Smooth muscle cell (in vitro differentiated cells): ENCODE measurements around the gene SPECC1. TPM values are rescaled to one million over a fixed set of nuclear protein-coding genes. Genes with fewer than 3 reads are reported as not detected.
"Not testable (repeated sequence)": the region's sequence is repeated elsewhere in the genome, so short reads cannot be mapped to it uniquely, and the experiment has no call there.

ENCODE experiments used
- DNase-seq: peaks from one replicate; lab custom pipeline; 2025; ENCODE audit not compliant: unreplicated experiment; lab: John Stamatoyannopoulos, UW
- H2AFZ ChIP-seq: fragments of 200-600 bp; sonication (generic); 2 replicates; pipeline ENCODE4 v1.6.0; 2016; ENCODE audit warnings: antibody characterized with exemption, low read depth, mild to moderate bottlenecking
- H3F3A ChIP-seq: fragments of 200-600 bp; sonication (generic); 2 replicates; pipeline ENCODE4 v1.6.0; 2017; ENCODE audit warnings: antibody characterized with exemption, low read depth
- H3K27ac ChIP-seq: fragments of 200-600 bp; sonication (generic); 2 replicates; pipeline ENCODE4 v1.5.1; 2016; ENCODE audit warnings: low read depth, mild to moderate bottlenecking
- H3K27me3 ChIP-seq: fragments of 200-600 bp; sonication (generic); 2 replicates; pipeline ENCODE4 v1.6.1; 2016; ENCODE audit warnings: low read depth, mild to moderate bottlenecking
- H3K36me3 ChIP-seq: fragments of 200-600 bp; sonication (generic); 2 replicates; pipeline ENCODE4 v1.5.1; 2016; ENCODE audit warnings: low read depth
- H3K4me1 ChIP-seq: fragments of 200-600 bp; sonication (generic); 2 replicates; pipeline ENCODE4 v1.5.1; 2016; ENCODE audit warnings: low read depth
- H3K4me2 ChIP-seq: fragments of 200-600 bp; sonication (generic); 2 replicates; pipeline ENCODE4 v1.6.0; 2016; ENCODE audit warnings: mild to moderate bottlenecking
- H3K4me3 ChIP-seq: fragments of 200-600 bp; sonication (generic); 2 replicates; pipeline ENCODE4 v1.5.1; 2016; ENCODE audit warnings: mild to moderate bottlenecking
- H3K79me2 ChIP-seq: fragments of 200-600 bp; sonication (generic); 2 replicates; pipeline ENCODE4 v1.6.0; 2016; ENCODE audit warnings: low read depth, mild to moderate bottlenecking
- H3K9ac ChIP-seq: fragments of 200-600 bp; sonication (generic); 2 replicates; pipeline ENCODE4 v1.6.0; 2016; ENCODE audit warnings: low read depth
- H3K9me3 ChIP-seq: fragments of 200-600 bp; sonication (generic); replicated peaks from 2 replicates; pipeline ENCODE4 v1.5.1; 2016; ENCODE audit warnings: low read depth
- H4K20me1 ChIP-seq: fragments of 200-600 bp; sonication (generic); 2 replicates; pipeline ENCODE4 v1.6.0; 2016; ENCODE audit warnings: low read depth
- CTCF ChIP-seq: fragments of 200-600 bp; sonication (generic); IDR thresholded peaks from 2 replicates; pipeline ENCODE4 v1.5.1; 2017; ENCODE audit warnings: borderline replicate concordance, mild to moderate bottlenecking, antibody characterized with exemption; ENCODE audit not compliant: insufficient read depth, poor library complexity, severe bottlenecking
- WGBS: methylation state at CpG from one replicate; pipeline ENCODE4 v1.1.7; 2016; ENCODE audit warnings: low lambda C conversion rate; 5-methylcytosine and 5-hydroxymethylcytosine counted together
- polyA plus RNA-seq: library from polyadenylated mRNA; unstranded; fragments of >200 nt; fragmentation: Nextera tagmentation; extraction: Ambion mirVana; gene quantifications from 2 replicates; pipeline ENCODE4 v1.2.1, GENCODE V29; 2016
- total RNA-seq: library from RNA; depleted of rRNA; stranded (reverse); fragments of >200 nt; gene quantifications from 2 replicates; pipeline ENCODE4 v1.2.3, GENCODE V29; 2014

SPECC1 gene
- total and polyA plus RNA-seq, 2 experiments from 2014 or later, result 20.0 to 72.0 TPM

- no peaks in the 10 kb centered on the region for H3K36me3 ChIP-seq
- H3K4me3 ChIP-seq, result no peak overlapping the region
- H3K27me3 ChIP-seq, result no peaks in the 10 kb centered on the region
- peak; percentile 21 for TF ChIP-seq CTCF
- H3K27ac ChIP-seq, result no peak overlapping the region
- 44% methylated on average over 18 of the region's 18 CpGs for WGBS
- H3K79me2 ChIP-seq, result no peaks in the 10 kb centered on the region
- no peak overlapping the region for H3K9ac ChIP-seq
- H4K20me1 ChIP-seq, result no peaks in the 10 kb centered on the region
- no peaks in the 10 kb centered on the region for H3K9me3 ChIP-seq
- H3K4me1 ChIP-seq, result no peaks in the 10 kb centered on the region
- peak overlapping the region; percentile 38 for H3K4me2 ChIP-seq
- no peak for DNase-seq
- H2AFZ ChIP-seq, result peak overlapping the region; percentile 49
- no peaks in the 10 kb centered on the region for H3F3A ChIP-seq
These were observed 86.3 kb downstream of the SPECC1 start for GRCh38 chr17:20095336-20096080.

- no peak overlapping the region for H3K4me2 ChIP-seq
- no peak for TF ChIP-seq CTCF
- no peaks in the 10 kb centered on the region for H3K36me3 ChIP-seq
- no peaks in the 10 kb centered on the region for H3K4me1 ChIP-seq
- no peak overlapping the region for H3K9ac ChIP-seq
- H3K9me3 ChIP-seq, result no peaks in the 10 kb centered on the region
- no peaks in the 10 kb centered on the region for H4K20me1 ChIP-seq
- no peaks in the 10 kb centered on the region for H3K79me2 ChIP-seq
- no peak overlapping the region for H2AFZ ChIP-seq
- DNase-seq, result no peak
- 95% methylated on average over 8 of the region's 8 CpGs for WGBS
- H3K27ac ChIP-seq, result no peak overlapping the region
- no peaks in the 10 kb centered on the region for H3F3A ChIP-seq
- no peaks in the 10 kb centered on the region for H3K27me3 ChIP-seq
- no peak overlapping the region for H3K4me3 ChIP-seq
These were observed 87.3 kb downstream of the SPECC1 start for GRCh38 chr17:20096430-20096829.

- H2AFZ ChIP-seq, result no peak overlapping the region
- no peak for DNase-seq
- no peak for TF ChIP-seq CTCF
- H3K27me3 ChIP-seq, result no peaks in the 10 kb centered on the region
- no peaks in the 10 kb centered on the region for H3K79me2 ChIP-seq
- no peaks in the 10 kb centered on the region for H3K9me3 ChIP-seq
- no peak overlapping the region for H3K27ac ChIP-seq
- no peaks in the 10 kb centered on the region for H3K36me3 ChIP-seq
- no peak overlapping the region for H3K4me3 ChIP-seq
- no peaks in the 10 kb centered on the region for H4K20me1 ChIP-seq
- H3K9ac ChIP-seq, result no peak overlapping the region
- no peaks in the 10 kb centered on the region for H3F3A ChIP-seq
- H3K4me2 ChIP-seq, result no peak overlapping the region
- no peaks in the 10 kb centered on the region for H3K4me1 ChIP-seq
- WGBS, result 75% methylated on average over 6 of the region's 6 CpGs
These were observed 88.2 kb downstream of the SPECC1 start for GRCh38 chr17:20097330-20097729.

GRCh38 chr17:20098314-20098713 lies 89.2 kb downstream of the SPECC1 start:
- no peaks in the 10 kb centered on the region for H3K4me1 ChIP-seq
- 79% methylated on average over 7 of the region's 7 CpGs for WGBS
- H3K79me2 ChIP-seq, result no peaks in the 10 kb centered on the region
- H3K27ac ChIP-seq, result no peak overlapping the region
- H2AFZ ChIP-seq, result no peak overlapping the region
- no peaks in the 10 kb centered on the region for H3K9me3 ChIP-seq
- no peak for TF ChIP-seq CTCF
- H3K36me3 ChIP-seq, result no peaks in the 10 kb centered on the region
- no peak for DNase-seq
- no peak overlapping the region for H3K4me2 ChIP-seq
- no peak overlapping the region for H3K4me3 ChIP-seq
- no peaks in the 10 kb centered on the region for H3F3A ChIP-seq
- no peaks in the 10 kb centered on the region for H3K27me3 ChIP-seq
- no peak overlapping the region for H3K9ac ChIP-seq
- no peaks in the 10 kb centered on the region for H4K20me1 ChIP-seq

GRCh38 chr17:20100806-20101205 lies 91.6 kb downstream of the SPECC1 start:
- WGBS, result 99% methylated on average over 3 of the region's 3 CpGs
- H3K36me3 ChIP-seq, result not testable (repeated sequence)

More at GRCh38 chr17:20100806-20101205, 91.6 kb downstream of the SPECC1 start:
- not testable (repeated sequence) for H3K4me2 ChIP-seq, H3K27me3 ChIP-seq, DNase-seq, H3F3A ChIP-seq, H3K9ac ChIP-seq, H3K4me3 ChIP-seq, H3K27ac ChIP-seq, H3K79me2 ChIP-seq, H3K9me3 ChIP-seq, H4K20me1 ChIP-seq, H3K4me1 ChIP-seq, H2AFZ ChIP-seq
